GM19099 (cell line): ENCODE measurements around the gene PPP1R15A.
A peak's percentile ranks its signal among the peaks of the same experiment; 100 is the strongest.

Experiments used
- POLR2A ChIP-seq: IDR thresholded peaks from 3 replicates; pipeline ENCODE4 v1.6.1; 2011; ENCODE audit warnings: low read depth; ENCODE audit not compliant: insufficient read length; ENCODE audit errors: extremely low read depth

Gene PPP1R15A

GRCh38 chr19:48874303-48875135 lies 2.3 kb downstream of the PPP1R15A start:
- peak; percentile 24 for TF ChIP-seq POLR2A

DNA sequence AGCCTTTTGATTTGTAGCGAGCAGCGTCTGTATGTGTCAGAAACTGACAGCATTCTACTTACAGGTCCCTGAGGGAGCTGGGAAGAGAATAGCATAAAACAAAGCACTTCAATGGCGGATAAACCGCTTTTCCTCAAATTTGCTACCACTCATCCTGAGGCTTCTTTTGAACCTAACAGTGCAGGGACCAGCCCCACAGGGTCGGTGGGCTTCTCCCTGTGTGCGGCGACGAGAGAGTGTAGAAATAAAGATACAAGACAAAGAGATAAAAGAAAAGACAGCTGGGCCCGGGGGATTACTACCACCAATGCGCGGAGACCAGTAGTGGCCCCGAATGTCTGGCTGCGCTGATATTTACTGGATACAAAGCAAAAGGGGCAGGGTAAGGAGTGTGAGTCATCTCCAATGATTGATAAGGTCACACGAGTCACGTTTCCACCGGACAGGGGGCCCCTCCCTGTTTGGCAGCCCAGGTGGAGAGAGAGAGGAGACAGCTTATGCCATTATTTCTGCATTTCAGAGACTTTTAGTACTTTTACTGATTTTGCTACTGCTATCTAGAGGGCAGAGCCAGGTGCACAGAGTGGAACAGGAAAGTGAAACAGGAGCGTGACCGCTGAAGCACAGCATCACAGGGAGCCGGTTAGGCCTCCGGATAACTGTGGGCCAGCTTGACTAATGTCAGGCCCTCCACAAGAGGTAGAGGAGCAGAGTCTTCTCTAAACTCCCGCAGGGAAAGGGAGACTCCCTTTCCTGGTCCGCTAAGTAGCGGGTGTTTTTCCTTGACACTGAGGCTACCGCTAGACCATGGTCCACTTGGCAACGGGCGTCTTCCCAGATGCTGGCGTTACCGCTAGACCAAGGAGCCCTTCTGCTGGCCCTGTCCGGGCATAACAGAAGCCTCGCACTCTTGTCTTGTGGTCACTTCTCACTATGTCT lies 4.1 kb downstream of the PPP1R15A start:
- peak; percentile 19 for TF ChIP-seq POLR2A

DNA sequence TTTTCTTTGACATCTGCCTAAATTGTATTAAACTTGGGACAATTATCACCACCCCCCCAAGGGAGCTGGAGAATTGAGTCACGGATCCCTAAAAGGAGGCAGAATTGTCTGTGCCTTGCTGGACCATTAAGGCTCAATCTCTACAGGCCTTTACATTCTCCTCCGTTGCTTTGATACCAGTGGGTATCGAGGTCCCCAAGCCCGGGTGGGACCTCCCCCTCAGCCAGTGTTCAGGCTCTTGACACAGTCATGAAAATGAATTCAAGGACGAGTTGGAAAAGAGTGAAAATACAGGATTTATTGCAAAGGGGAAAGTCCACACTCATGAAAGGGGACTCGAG lies 5.6 kb downstream of the PPP1R15A start:
- no peak for TF ChIP-seq POLR2A

- TF ChIP-seq POLR2A: peak; percentile 33
Measured at GRCh38 chr19:48878196-48879024, 6.2 kb downstream of the PPP1R15A start.

- no peak for TF ChIP-seq POLR2A
Measured at GRCh38 chr19:48879025-48879637, 6.9 kb downstream of the PPP1R15A start.

DNA sequence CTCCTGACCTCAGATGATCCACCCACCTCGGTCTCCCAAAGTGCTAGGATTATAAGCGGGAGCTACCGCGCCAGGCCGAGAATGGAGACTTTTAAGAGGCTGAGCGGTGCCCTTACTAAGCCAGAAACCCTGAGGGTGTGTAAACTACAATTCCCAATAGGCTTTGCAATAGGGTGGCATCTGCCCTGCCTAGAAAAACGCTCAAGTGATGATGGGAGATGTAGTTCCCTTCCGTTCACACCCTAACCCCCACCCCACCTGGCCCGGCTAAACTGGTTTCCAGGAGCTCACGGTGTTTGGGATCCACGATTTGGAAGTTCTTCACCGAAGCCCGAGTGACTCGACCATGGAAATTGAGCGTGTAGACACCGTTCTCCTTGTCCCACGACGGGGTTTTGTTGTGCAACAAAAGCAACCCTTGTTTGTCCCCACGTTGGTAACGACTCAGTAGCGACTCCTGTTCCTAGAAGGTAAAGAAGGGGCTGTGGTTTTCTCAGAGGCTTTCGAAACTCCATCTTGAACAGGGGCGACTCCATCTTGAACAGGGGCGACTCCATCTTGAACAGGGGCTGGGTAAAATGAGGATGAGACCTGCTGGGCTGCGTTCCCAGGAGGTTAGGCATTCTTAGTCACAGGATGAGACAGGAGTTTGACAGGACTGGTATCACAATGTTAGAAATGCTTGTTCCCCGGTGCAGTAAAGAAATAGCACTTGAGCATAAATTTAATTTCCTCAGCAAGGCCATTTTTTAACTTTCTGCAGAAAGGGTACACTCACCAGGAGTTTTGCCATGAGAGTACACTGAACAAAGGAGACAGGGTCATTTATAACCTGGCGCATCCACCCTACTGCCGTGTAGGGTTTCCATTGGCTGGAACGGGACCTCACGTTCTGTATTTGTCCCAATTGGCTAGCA lies 9.8 kb downstream of the PPP1R15A start:
- TF ChIP-seq POLR2A: no peak

DNA sequence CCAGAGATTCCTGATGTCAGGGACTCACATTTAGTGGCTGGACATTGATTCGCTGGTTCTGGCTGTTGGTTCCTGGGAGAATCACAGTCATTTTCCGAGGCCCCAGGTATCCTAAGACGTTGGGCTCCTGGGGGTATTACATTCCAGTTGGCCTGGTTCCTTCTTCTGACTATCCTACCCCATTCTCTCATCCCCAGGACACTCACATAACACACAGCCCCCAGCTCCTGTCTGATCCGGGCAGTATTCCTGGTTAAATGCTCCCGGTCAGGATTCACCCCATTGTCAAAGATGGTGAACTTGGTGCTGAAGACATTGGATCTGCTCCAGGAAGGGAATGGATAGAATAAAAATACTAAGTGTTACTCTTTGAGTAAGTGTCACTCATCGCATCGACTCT lies 11.5 kb downstream of the PPP1R15A start:
- no peak for TF ChIP-seq POLR2A

- TF ChIP-seq POLR2A: no peak
Measured at GRCh38 chr19:48887861-48888612, 15.8 kb downstream of the PPP1R15A start.

DNA sequence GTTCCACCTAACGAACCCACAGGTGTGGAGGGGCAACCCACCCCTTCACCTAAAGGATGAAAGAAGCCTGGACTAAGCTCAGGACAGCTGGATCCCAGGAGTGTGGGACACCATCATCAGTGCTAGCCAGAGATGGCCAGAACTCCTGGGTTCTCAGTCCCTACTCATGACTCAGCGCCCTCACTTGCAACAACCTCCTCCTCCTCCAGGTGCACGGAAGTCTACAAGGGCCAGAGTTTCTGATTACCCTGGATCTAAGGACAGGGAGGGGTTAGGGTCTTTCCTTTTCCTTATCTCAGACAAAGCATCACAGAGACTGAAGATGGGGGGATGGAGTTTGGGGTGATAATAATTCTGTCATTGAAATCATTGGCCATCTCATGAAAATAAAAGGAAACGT lies 18.3 kb downstream of the PPP1R15A start:
- TF ChIP-seq POLR2A: no peak

GRCh38 chr19:48895226-48895625 lies 23.0 kb downstream of the PPP1R15A start:
- no peak for TF ChIP-seq POLR2A

- no peak for TF ChIP-seq POLR2A
Measured at GRCh38 chr19:48896191-48896720, 24.0 kb downstream of the PPP1R15A start.

GRCh38 chr19:48897181-48897580 lies 25.0 kb downstream of the PPP1R15A start:
- no peak for TF ChIP-seq POLR2A
